WTC11 (cell line): ENCODE results near the gene SNCAIP. TPM values are rescaled to one million over a fixed set of nuclear protein-coding genes. Genes with fewer than 3 reads are reported as not detected.

Experiments used
- ATAC-seq: fragments of 200-7000 bp; cut with Tn5 transposase; 2 replicates; pipeline ENCODE4 v1.10.0; 2021; ENCODE audit warnings: mild to moderate bottlenecking, moderate library complexity
- CTCF ChIA-PET: fragments of 300-600 bp; sonication (Branson Sonifier 250); formaldehyde crosslinking; loops from one replicate; lab custom pipeline; 2021; ENCODE audit warnings: antibody characterized with exemption; lab: Charles Lee
- POLR2A ChIA-PET: fragments of 350-600 bp; sonication (Branson Sonifier 250); formaldehyde crosslinking; loops from one replicate; lab custom pipeline; 2021; ENCODE audit warnings: antibody characterized with exemption; lab: Charles Lee
- DNase-seq: peaks from one replicate; pipeline ENCODE4 v3.0.0; 2021; ENCODE audit warnings: low spot score
- H3K27ac Mint-ChIP-seq: 2 replicates; pipeline ENCODE4 v1.8.0; 2021; ENCODE audit warnings: mixed read lengths
- H3K27me3 Mint-ChIP-seq: 2 replicates; pipeline ENCODE4 v1.8.0; 2021; ENCODE audit warnings: low read depth, mild to moderate bottlenecking, moderate library complexity, mixed read lengths
- H3K36me3 Mint-ChIP-seq: 2 replicates; pipeline ENCODE4 v1.8.0; 2021; ENCODE audit warnings: mixed read lengths
- H3K4me1 Mint-ChIP-seq: 2 replicates; pipeline ENCODE4 v1.8.0; 2022; ENCODE audit warnings: mixed read lengths
- H3K4me3 Mint-ChIP-seq: 2 replicates; pipeline ENCODE4 v1.8.0; 2021; ENCODE audit warnings: mild to moderate bottlenecking, moderate library complexity, mixed read lengths
- H3K9me3 Mint-ChIP-seq: 2 replicates; pipeline ENCODE4 v1.8.0; 2021; ENCODE audit warnings: mixed read lengths
- E2F1 ChIP-seq: sonication (generic); formaldehyde crosslinking; IDR thresholded peaks from 2 replicates; pipeline ENCODE4 v1.8.0; 2022; ENCODE audit warnings: mild to moderate bottlenecking, missing genetic modification reagents
- EMX1 ChIP-seq: fragments of 250-450 bp; sonication (Bioruptor Pico); IDR thresholded peaks from 2 replicates; pipeline ENCODE4 v1.8.0; 2021; ENCODE audit warnings: mild to moderate bottlenecking
- FOXJ3 ChIP-seq: sonication (generic); formaldehyde crosslinking; IDR thresholded peaks from 2 replicates; pipeline ENCODE4 v1.9.0; 2021; ENCODE audit warnings: missing genetic modification reagents, mild to moderate bottlenecking, borderline replicate concordance
- HMGXB4 ChIP-seq: sonication (generic); formaldehyde crosslinking; IDR thresholded peaks from 2 replicates; pipeline ENCODE4 v1.8.1; 2023; ENCODE audit warnings: mild to moderate bottlenecking, moderate library complexity, missing genetic modification reagents
- MYBL2 ChIP-seq: sonication (generic); formaldehyde crosslinking; IDR thresholded peaks from 2 replicates; pipeline ENCODE4 v1.8.1; 2023; ENCODE audit warnings: mild to moderate bottlenecking, moderate library complexity, missing genetic modification reagents
- RELA ChIP-seq: sonication (generic); formaldehyde crosslinking; IDR thresholded peaks from 2 replicates; pipeline ENCODE4 v1.8.1; 2022; ENCODE audit warnings: missing genetic modification reagents, mild to moderate bottlenecking, borderline replicate concordance
- RORB ChIP-seq: fragments of 250-450 bp; sonication (Bioruptor Pico); IDR thresholded peaks from 2 replicates; pipeline ENCODE4 v1.9.0; 2021; ENCODE audit warnings: mild to moderate bottlenecking
- SOX15 ChIP-seq: fragments of 250-450 bp; sonication (Bioruptor Pico); IDR thresholded peaks from 2 replicates; pipeline ENCODE4 v1.9.0; 2021; ENCODE audit warnings: mild to moderate bottlenecking
- STAT6 ChIP-seq: sonication (generic); formaldehyde crosslinking; conservative IDR thresholded peaks from 2 replicates; pipeline ENCODE4 v1.8.1; 2023; ENCODE audit warnings: mild to moderate bottlenecking, low read depth, missing genetic modification reagents, moderate library complexity
- ZNF396 ChIP-seq: fragments of 250-450 bp; sonication (Bioruptor Pico); IDR thresholded peaks from 2 replicates; pipeline ENCODE4 v1.8.0; 2021; ENCODE audit warnings: mild to moderate bottlenecking, moderate library complexity, borderline replicate concordance
- ZNF423 ChIP-seq: fragments of 250-450 bp; sonication (Bioruptor Pico); IDR thresholded peaks from 2 replicates; pipeline ENCODE4 v2.1.2; 2022; ENCODE audit warnings: mild to moderate bottlenecking, moderate library complexity
- ZNF512 ChIP-seq: sonication (generic); formaldehyde crosslinking; IDR thresholded peaks from 2 replicates; pipeline ENCODE4 v1.8.1; 2022; ENCODE audit warnings: missing genetic modification reagents, borderline replicate concordance
- total RNA-seq: library from RNA; stranded (reverse); gene quantifications from 3 replicates; pipeline ENCODE4 v1.2.3, GENCODE V29; 2021
- TF ChIP-seq, protein P1 (sequence below): sonication (generic); formaldehyde crosslinking; IDR thresholded peaks from 2 replicates; pipeline ENCODE4 v1.8.1; 2023; ENCODE audit warnings: mild to moderate bottlenecking, missing genetic modification reagents, borderline replicate concordance
- TF ChIP-seq, protein P2 (sequence below): fragments of 250-450 bp; sonication (Bioruptor Pico); IDR thresholded peaks from 2 replicates; pipeline ENCODE4 v1.8.0; 2021; ENCODE audit warnings: mild to moderate bottlenecking
- TF ChIP-seq, protein P3 (sequence below): sonication (generic); formaldehyde crosslinking; IDR thresholded peaks from 2 replicates; pipeline ENCODE4 v1.8.1; 2023; ENCODE audit warnings: mild to moderate bottlenecking, missing genetic modification reagents

The SNCAIP gene
- total RNA-seq, 1 experiment from 2014 or later = 10.0 TPM

- H3K4me1 Mint-ChIP-seq = no peaks in the 10 kb centered on the region
- no peak for TF ChIP-seq EMX1 (CRISPR knock-in tag)
- TF ChIP-seq, all 79 proteins: peak for 0
- ATAC-seq (no peak), DNase-seq (no peak)
- ChIA-PET POLR2A (no interaction called here), CTCF (interaction anchor here (0.8 kb wide), 1 partner anchor 10 kb away, joined by 5 read pairs; no protein-coding TSS in a partner anchor)
- no peaks in the 10 kb centered on the region for H3K27me3 Mint-ChIP-seq
- no peaks in the 10 kb centered on the region for H3K36me3 Mint-ChIP-seq
- no peak overlapping the region for H3K27ac Mint-ChIP-seq
- no peaks in the 10 kb centered on the region for H3K9me3 Mint-ChIP-seq
- no peak overlapping the region for H3K4me3 Mint-ChIP-seq
These were observed 195.5 kb downstream of the SNCAIP start for GRCh38 chr5:122507581-122507980.

DNA sequence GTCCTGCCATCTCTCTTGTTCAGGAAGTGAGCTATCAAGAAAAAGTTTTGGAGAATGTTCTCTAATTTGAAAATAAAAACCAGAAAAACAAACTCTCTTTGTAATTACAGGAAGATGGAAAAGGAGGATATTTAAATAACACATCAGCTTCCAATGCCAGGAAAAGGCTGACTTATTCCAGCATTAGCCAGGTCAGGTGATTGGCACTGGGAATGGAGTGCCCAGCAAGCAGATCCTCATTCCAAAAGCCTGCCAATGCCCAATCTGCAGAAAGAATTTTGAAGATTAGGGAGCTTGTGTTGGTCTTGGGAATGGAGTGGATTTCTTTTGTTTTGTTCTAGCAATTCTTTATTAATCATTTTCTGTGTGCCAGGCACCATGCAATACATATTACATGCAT is 196.6 kb downstream of the SNCAIP start:
- POLR2A ChIA-PET = no interaction called here
- no peaks in the 10 kb centered on the region for H3K27me3 Mint-ChIP-seq
- TF ChIP-seq, protein P1, sequence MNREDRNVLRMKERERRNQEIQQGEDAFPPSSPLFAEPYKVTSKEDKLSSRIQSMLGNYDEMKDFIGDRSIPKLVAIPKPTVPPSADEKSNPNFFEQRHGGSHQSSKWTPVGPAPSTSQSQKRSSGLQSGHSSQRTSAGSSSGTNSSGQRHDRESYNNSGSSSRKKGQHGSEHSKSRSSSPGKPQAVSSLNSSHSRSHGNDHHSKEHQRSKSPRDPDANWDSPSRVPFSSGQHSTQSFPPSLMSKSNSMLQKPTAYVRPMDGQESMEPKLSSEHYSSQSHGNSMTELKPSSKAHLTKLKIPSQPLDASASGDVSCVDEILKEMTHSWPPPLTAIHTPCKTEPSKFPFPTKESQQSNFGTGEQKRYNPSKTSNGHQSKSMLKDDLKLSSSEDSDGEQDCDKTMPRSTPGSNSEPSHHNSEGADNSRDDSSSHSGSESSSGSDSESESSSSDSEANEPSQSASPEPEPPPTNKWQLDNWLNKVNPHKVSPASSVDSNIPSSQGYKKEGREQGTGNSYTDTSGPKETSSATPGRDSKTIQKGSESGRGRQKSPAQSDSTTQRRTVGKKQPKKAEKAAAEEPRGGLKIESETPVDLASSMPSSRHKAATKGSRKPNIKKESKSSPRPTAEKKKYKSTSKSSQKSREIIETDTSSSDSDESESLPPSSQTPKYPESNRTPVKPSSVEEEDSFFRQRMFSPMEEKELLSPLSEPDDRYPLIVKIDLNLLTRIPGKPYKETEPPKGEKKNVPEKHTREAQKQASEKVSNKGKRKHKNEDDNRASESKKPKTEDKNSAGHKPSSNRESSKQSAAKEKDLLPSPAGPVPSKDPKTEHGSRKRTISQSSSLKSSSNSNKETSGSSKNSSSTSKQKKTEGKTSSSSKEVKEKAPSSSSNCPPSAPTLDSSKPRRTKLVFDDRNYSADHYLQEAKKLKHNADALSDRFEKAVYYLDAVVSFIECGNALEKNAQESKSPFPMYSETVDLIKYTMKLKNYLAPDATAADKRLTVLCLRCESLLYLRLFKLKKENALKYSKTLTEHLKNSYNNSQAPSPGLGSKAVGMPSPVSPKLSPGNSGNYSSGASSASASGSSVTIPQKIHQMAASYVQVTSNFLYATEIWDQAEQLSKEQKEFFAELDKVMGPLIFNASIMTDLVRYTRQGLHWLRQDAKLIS (CRISPR knock-in tag) = no peak
- TF ChIP-seq, protein P2, sequence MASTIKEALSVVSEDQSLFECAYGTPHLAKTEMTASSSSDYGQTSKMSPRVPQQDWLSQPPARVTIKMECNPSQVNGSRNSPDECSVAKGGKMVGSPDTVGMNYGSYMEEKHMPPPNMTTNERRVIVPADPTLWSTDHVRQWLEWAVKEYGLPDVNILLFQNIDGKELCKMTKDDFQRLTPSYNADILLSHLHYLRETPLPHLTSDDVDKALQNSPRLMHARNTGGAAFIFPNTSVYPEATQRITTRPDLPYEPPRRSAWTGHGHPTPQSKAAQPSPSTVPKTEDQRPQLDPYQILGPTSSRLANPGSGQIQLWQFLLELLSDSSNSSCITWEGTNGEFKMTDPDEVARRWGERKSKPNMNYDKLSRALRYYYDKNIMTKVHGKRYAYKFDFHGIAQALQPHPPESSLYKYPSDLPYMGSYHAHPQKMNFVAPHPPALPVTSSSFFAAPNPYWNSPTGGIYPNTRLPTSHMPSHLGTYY = no peak
- no peak for TF ChIP-seq E2F1 (CRISPR knock-in tag)
- TF ChIP-seq SOX15 (CRISPR knock-in tag) = no peak
- TF ChIP-seq EMX1 (CRISPR knock-in tag) = no peak
- no peak for TF ChIP-seq ZNF396
- no peak for TF ChIP-seq HMGXB4
- TF ChIP-seq MYBL2 (CRISPR knock-in tag) = no peak
- no peak for TF ChIP-seq ZNF512 (CRISPR knock-in tag)
- no peak for TF ChIP-seq FOXJ3 (CRISPR knock-in tag)
- no peak for TF ChIP-seq RELA (CRISPR knock-in tag)
- no peak for TF ChIP-seq RORB (CRISPR knock-in tag)
- no peak for TF ChIP-seq ZNF423 (CRISPR knock-in tag)
- TF ChIP-seq, protein P3, sequence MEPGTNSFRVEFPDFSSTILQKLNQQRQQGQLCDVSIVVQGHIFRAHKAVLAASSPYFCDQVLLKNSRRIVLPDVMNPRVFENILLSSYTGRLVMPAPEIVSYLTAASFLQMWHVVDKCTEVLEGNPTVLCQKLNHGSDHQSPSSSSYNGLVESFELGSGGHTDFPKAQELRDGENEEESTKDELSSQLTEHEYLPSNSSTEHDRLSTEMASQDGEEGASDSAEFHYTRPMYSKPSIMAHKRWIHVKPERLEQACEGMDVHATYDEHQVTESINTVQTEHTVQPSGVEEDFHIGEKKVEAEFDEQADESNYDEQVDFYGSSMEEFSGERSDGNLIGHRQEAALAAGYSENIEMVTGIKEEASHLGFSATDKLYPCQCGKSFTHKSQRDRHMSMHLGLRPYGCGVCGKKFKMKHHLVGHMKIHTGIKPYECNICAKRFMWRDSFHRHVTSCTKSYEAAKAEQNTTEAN = no peak
- TF ChIP-seq STAT6 (CRISPR knock-in tag) = no peak
- CTCF ChIA-PET = no interaction called here
- ATAC-seq (no peak), DNase-seq (no peak)
- H3K4me3 Mint-ChIP-seq = no peak overlapping the region
- no peaks in the 10 kb centered on the region for H3K9me3 Mint-ChIP-seq
- H3K4me1 Mint-ChIP-seq = no peaks in the 10 kb centered on the region
- no peaks in the 10 kb centered on the region for H3K36me3 Mint-ChIP-seq
- no peak overlapping the region for H3K27ac Mint-ChIP-seq
